GM19099 (cell line): Measurements from ENCODE around the gene CYP46A1.

Experiments used
- POLR2A ChIP-seq: IDR thresholded peaks from 3 replicates; pipeline ENCODE4 v1.6.1; 2011; ENCODE audit warnings: low read depth; ENCODE audit not compliant: insufficient read length; ENCODE audit errors: extremely low read depth

Gene CYP46A1

DNA sequence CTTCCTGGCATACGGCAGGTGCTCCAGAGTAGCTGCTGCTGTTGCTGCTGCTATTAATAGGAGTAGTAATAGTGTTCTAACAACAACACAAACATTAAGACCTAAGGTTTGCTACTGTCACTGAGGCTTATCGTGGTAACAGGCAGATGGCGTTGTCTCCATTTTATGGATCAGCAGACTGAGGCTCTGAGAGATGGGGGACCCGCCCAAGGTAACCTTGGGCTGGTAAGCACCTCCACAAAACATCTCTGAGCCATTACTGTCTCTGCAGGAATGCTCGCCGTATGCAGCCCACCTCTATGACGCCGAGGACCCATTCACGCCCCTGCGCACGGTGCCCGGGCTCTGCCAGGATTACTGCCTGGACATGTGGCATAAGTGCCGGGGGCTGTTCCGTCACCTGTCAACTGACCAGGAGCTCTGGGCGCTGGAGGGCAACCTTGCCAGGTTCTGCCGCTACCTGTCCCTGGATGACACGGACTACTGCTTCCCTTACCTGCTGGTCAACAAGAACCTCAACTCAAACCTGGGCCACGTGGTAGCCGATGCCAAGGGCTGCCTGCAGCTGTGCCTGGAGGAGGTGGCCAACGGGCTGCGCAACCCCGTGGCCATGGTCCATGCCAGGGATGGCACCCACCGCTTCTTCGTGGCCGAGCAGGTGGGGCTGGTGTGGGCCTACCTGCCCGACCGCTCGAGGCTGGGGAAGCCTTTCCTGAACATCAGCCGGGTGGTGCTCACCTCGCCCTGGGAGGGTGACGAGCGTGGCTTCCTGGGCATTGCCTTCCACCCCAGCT is 31.9 kb upstream of the CYP46A1 start:
- no peak for TF ChIP-seq POLR2A

DNA sequence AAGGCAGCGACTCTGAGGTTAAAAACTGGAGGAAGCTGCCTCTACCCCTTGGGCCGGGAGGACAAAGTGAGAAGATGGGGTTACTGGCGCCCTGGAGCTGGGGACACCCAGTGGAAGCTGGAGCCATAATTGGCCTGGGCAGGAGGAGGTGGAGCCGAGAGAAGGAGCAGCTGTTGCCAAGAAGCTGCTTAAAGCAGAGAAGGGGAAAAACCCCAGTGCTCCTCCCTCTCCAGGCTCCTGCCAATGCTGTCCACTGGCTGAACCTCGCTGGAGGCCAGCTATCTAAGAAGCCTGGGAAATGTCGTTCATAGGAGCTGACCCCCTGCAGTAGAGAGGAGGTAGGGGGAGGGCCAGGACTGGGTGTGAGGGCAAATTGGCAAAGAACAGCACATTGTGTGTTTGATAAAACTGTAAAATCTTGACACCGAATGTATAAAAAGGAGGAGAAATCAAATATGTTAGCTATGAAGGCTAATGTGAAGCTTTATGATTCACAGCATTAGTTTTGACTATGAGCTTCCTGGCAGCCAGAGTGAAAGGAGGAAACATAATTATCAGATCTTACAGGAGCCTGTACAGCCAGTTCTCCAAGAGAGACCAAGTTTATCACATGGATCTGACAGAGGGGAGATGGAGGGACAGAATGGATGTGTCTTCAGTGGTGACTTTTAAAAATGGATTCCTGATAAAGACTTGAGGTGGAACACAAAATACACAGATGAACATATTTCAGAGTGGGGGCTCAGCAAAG is 29.7 kb upstream of the CYP46A1 start:
- no peak for TF ChIP-seq POLR2A

DNA sequence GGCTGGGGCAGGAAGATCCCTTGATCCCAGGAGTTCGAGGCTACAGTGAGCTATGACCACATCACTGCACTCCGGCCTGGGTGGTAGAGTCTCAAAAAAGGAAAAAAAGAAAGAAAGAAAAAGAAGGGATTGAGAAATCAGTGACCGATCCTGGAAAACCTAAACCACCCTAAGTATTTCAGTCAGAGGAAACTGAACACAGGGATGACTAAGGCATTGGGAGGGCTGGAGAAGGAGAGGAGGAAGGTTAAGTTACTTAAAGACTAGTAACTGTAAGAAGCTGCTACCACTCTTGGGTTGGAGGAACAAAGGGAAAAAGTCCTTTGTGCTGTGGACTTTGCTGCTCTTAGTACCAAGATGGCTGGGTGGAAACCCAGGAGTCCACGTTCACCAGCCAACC is 28.6 kb upstream of the CYP46A1 start:
- TF ChIP-seq POLR2A: no peak

DNA sequence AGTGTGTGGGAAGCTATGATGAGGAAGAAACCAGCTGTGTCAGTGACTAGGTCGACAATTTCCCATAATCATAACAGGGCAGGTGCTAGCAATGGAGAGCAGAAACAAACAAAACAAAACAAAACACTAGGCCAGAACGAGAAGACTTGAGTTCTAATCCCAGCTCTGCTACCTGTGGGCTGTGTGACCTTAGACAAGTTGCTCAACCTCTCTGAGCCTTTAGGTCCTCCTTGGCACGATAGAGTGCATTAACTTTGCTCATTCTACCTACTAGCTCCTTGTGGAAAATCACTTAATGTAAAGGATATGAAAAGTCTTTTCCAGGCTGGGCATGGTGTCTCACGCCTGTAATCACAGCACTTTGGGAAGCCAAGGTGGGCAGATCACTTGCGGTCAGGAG is 27.9 kb upstream of the CYP46A1 start:
- no peak for TF ChIP-seq POLR2A

DNA sequence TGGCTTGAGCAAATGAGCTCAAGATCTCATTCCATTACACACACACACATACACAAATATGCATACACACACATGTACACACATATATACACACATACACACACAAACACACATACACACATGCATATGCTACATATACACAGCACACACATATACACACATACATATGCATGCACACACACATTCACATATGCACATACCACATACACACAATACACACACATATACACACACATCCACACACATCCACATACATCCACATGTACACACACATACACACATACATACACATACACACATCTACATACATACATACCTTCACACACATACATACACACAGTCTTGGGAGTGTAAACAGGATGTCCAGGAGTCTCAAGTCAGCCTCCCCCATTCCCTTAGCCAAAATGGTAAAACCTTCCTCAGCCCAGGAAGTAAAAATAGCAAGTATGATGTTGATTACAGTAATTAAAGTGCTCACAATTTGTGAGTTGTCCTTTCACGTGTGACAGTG is 26.4 kb upstream of the CYP46A1 start:
- no peak for TF ChIP-seq POLR2A

DNA sequence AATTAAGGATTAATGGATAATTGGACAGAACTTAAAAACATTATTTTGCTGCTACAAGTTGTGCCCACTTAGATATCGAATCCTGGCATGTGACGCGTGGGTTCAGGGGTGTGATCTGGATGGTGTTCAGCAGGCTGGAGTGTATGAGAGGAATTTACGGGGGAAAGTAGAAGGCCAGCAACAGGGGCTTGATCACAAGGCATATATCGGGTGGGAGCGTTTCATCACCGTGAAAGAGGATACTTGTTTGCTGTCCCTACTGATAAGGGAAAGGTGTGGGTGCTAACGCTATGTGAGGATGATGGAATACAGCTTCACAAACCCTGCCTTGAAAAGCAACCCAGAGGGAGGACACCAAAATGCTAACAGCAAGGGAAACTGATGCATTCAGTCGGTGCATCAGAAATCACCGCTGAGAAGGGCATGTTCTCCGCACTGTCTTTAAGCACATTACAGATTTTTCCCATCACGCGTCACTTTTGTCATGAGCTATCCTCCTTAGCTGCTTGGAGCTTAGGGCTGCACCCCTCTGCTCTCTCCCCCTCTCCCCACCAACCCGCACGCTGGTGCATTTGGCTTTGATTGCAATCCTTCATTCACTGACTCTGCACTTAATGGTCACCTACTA is 25.8 kb upstream of the CYP46A1 start:
- no peak for TF ChIP-seq POLR2A

DNA sequence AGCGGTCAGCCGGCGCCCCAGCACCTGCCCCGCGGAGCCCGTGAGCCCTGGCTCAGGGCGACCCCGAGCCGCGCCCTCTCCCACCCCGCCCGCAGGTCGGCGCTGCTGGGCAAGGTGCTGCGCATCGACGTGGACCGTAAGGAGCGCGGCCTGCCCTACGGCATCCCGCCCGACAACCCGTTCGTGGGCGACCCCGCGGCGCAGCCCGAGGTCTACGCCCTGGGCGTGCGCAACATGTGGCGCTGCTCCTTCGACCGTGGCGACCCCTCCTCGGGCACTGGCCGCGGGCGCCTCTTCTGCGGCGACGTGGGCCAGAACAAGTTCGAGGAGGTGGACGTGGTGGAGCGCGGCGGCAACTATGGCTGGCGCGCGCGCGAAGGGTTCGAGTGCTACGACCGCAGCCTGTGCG is 24.8 kb upstream of the CYP46A1 start:
- TF ChIP-seq POLR2A: no peak

DNA sequence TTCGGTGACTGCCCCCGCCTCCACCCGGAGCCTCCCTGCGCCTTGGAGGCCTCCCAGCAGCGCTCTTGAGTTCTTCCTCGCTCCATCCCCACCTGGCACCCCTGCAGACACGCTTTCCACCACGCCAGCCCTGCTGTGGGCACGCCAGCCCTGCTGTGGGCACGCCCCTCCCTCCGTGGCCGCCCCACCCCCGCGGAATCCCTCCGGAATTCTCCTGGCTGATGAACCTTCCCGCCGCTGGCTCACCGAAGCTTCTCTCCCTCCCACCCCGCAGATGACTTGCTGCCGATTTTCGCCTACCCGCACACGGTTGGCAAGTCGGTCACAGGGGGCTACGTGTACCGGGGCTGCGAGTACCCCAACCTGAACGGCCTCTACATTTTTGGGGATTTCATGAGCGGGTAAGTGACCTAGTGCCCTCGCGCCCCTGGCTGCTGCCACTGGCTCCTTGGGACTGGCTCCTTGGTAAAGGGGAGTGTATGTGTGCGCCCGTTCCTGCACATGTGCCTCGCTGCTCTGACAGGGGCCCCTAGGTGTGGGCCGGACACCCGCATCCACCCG is 24.0 kb upstream of the CYP46A1 start:
- TF ChIP-seq POLR2A: no peak

DNA sequence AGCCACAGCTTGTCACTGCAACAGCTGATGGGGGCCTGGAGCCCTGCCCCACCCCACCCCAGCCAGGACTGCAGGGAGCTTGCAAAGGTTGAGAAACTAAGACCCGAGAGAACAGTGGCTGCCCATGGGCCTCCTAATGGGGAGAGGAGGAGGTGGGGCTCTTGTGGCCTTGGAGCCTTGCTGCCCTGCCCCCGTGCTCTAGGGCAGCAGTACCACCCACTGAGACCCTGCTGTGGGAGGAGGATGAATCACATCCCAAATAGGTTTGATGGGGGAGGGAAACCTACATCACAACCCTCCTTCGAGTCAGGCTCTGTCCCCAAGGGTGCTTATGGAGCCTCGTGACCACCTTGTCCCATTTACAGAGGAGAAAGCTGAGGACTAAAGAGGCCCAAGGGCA is 23.3 kb upstream of the CYP46A1 start:
- TF ChIP-seq POLR2A: no peak

DNA sequence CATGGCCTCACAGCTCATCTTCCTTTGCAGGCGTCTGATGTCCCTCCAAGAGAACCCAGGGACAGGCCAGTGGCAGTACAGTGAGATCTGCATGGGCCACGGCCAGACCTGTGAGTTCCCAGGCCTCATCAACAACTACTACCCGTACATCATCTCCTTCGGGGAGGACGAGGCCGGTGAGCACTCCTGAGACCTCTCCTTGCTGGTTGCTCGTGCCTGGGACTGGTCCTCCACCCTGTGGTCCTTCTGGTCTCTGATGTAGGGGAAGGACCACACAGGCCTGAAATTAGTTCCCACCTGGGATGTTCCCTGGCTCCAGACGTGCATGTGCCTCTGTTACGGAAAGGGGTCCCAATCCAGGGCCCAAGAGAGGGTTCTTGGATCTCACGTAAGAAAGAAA is 21.3 kb upstream of the CYP46A1 start:
- TF ChIP-seq POLR2A: no peak

DNA sequence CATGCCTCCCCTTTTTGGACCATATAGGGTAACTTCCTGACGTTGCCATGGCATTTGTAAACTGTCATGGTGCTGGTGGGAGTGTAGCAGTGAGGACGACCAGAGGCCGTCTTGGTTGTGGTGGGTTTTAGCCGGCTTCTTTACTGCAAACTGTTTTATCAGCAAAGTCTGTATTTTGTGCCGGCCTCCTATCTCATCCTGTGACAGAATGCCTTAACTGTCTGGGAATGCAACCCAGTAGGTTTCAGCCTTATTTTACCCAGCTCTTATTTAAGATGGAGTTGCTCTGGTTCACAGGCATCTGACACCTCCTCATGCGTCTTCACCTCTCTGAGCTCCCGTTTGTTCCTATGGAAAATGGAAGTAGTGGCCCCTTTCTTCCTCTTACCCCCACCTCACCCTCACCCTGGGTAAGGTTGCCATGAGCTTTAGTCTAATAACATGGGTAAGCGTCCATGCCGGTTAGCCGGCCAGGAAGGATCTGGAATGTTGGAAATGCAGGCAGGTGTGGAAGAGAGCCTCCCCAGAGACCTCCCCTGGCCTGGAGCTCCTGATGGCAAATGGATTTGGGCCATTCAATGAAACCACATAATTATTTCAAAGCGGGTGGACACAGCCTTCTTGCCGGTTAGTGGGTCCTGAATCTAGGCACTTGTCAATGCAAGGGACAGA is 20.6 kb upstream of the CYP46A1 start:
- TF ChIP-seq POLR2A: no peak

DNA sequence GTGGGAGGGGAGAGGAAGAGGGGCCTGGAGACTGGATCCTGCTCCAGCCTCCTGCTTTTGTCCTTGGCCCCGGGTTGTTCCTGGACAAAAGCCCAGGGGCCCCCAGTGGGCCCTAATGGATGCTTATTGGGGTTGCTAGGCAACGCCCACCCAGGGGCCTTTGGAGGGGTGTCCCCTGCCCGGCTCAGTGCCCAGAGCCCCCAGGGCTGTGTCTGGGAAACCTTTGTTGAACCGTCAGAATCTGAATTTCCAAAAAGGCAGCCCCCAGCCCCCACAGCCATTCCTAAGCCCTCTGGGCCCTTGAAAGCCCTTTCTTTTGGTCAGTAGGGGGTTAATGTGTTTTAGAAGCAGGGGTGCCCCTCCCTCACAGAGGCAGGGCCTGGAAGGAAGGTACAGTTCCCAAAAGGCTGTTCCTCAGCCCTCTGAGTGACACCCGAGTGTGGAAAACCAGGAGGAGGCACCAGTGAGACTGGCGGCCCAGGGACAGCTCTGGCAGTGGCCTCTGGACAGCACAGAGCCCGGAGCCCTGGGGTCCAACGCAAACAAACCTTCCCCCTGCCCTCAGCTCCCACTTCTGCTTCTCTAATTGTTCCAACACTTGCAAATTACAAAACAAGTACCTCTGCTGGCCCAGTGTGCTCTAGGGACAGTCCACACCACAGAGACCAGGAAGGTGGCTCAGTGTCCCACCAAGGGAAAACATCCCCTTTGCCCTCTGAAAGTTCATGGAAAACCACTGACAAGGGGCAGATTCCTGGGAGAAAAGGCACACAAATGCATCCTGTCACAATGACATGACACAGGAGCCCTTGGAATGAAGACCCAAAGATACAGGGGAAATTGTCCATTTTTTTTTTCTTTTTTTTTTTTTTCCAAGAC is 19.8 kb upstream of the CYP46A1 start:
- no peak for TF ChIP-seq POLR2A

DNA sequence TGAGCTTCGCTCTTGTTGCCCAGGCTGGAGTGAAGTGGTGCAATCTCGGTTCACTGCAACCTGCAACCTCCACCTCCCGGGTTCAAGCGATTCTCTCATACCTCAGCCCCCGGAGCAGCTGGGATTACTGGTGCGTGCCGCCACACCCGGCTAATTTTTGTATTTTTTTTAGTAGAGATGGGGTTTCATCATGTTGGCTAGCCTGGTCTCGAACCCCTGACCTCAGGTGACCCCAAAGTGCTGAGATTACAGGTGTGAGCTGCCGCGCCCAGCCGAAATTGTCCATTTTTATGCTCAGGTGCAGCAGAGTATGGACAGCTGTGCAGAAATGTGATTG is 19.2 kb upstream of the CYP46A1 start:
- no peak for TF ChIP-seq POLR2A

DNA sequence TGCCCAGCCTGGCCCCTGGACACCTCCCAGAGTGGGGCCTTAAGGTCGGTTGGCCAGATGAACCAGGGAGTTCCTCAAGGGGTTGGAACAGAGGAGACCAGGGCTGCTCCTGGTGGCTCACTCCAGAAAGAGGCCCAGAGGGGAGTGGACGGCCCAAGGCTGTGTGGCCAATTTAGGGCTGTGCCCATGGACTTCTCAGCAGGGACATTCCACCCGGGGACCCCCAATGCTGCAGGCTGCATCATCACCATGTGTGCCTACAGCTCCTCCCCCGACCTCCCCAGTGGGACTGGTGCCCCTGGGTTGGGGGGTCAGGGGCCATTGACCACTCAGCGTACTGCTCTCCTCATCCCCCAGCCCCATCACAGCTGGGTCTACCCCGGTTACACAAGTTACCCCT is 17.6 kb upstream of the CYP46A1 start:
- TF ChIP-seq POLR2A: no peak
